Tongue (tissue), 2 donors: ENCODE results near the gene ZNF839. TPM values are rescaled to one million over a fixed set of nuclear protein-coding genes. Genes with fewer than 3 reads are reported as not detected.

ENCODE experiments used
- DNase-seq: peaks from one replicate; pipeline ENCODE4 v3.0.0-alpha.2; 2015
- total RNA-seq: library from RNA; depleted of rRNA; stranded (reverse); fragments of >200 nt; gene quantifications from one replicate; pipeline ENCODE4 v1.2.3, GENCODE V29; 2014

The ZNF839 gene
- total RNA-seq, 1 donor from 2014 or later = 10.8 TPM

- DNase-seq = no peak
Measured at GRCh38 chr14:102389246-102389645, 69.7 kb downstream of the ZNF839 start.

- DNase-seq = no peak
Measured at GRCh38 chr14:102390064-102390855, 70.7 kb downstream of the ZNF839 start.

Other genes with a start within 250 kb of the ZNF839 start
- gene HSP90AA1, start 232.7 kb upstream of the ZNF839 start, total RNA-seq = 673 TPM
- 29.6 TPM for gene WDR20, start 179.8 kb upstream of the ZNF839 start, total RNA-seq
- gene MOK, start 14.6 kb upstream of the ZNF839 start, total RNA-seq = 14.2 TPM
- gene CINP, start 43.1 kb downstream of the ZNF839 start, total RNA-seq = 41.3 TPM
- 29.7 TPM for gene TECPR2, start 43.2 kb downstream of the ZNF839 start, total RNA-seq
- gene ANKRD9, start 190.0 kb downstream of the ZNF839 start, total RNA-seq = 42.1 TPM